Activated T-cell treated with anti-CD3 and anti-CD28 coated beads, Interleukin-2, amount 50 U/mL, for 24 hours (primary cell): ENCODE measurements around the gene STPG2.
"Not testable (repeated sequence)": the region's sequence is repeated elsewhere in the genome, so short reads cannot be mapped to it uniquely, and the experiment has no call there.

Experiments
- DNase-seq: peaks from one replicate; pipeline ENCODE4 v3.0.0-alpha.2; 2020
- H3K27ac Mint-ChIP-seq: 2 replicates; pipeline ENCODE4 v1.8.0; 2020; ENCODE audit warnings: mild to moderate bottlenecking, mixed read lengths
- H3K27me3 Mint-ChIP-seq: 2 replicates; pipeline ENCODE4 v1.8.0; 2020; ENCODE audit warnings: mixed read lengths
- H3K36me3 Mint-ChIP-seq: 2 replicates; pipeline ENCODE4 v1.8.0; 2020; ENCODE audit warnings: low read depth, mixed read lengths
- H3K4me1 Mint-ChIP-seq: 2 replicates; pipeline ENCODE4 v1.8.0; 2020; ENCODE audit warnings: low read depth, mixed read lengths
- H3K4me3 Mint-ChIP-seq: 2 replicates; pipeline ENCODE4 v1.8.0; 2020; ENCODE audit warnings: mild to moderate bottlenecking, moderate library complexity, mixed read lengths
- H3K9me3 Mint-ChIP-seq: 2 replicates; pipeline ENCODE4 v1.8.0; 2020; ENCODE audit warnings: mixed read lengths

The STPG2 gene

DNA sequence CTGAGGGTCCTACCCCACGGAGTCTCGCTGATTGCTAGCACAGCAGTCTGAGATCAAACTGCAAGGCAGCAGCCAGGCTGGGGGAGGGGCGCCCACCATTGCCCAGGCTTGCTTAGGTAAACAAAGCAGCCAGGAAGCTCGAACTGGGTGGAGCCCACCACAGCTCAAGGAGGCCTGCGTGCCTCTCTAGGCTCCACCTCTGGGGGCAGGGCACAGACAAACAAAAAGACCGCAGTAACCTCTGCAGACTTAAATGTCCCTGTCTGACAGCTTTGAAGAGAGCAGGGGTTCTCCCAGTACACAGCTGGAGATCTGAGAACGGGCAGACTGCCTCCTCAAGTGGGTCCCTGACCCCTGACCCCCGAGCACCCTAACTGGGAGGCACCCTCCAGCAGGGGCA, 509.4 kb downstream of the STPG2 start:
- H3K9me3 Mint-ChIP-seq, H3K27me3 Mint-ChIP-seq, DNase-seq, H3K27ac Mint-ChIP-seq, H3K4me1 Mint-ChIP-seq, H3K4me3 Mint-ChIP-seq, H3K36me3 Mint-ChIP-seq: not testable (repeated sequence)

DNA sequence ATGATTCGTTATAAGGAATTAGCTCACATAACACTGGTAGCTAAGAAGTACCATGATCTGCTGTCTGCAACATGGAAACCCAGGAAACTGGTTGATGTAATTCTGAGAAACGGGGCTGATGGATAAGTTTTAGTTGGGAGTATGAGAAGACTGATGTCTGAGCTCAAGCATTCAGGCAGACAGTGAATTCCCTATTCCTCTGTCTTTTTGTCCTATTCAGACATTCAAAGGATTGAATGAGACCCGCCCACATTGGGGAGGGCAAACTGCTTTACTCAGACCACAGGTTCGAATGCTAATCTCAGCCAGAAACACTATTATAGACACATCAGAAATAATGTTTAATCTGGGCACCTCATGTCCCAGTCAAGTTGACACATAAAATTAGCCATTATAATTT, 515.5 kb downstream of the STPG2 start:
- Mint-ChIP-seq H3K36me3 (no peaks in the 10 kb centered on the region), H3K27ac (no peak overlapping the region), H3K4me3 (no peak overlapping the region), H3K27me3 (no peaks in the 10 kb centered on the region), H3K9me3 (peaks cover 8% of the 10 kb centered on the region), H3K4me1 (no peaks in the 10 kb centered on the region)
- DNase-seq, result no peak

DNA sequence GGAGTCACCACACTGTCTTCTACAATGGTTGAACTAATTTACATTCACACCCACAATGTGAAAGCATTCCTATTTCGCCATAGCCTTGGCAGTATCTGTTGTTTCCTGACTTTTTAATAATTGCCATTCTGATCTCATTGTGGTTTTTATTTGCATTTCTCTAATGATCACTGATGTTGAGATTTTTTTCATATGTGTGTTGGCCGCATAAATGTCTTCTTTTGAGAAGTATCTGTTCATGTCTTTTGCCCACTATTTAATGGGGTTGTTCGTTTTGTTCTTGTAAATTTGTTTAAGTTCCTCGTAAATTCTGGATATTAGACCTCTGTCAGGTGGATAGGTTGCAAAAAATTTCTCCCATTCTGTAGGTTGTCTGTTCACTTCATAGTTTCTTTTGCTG, 519.1 kb downstream of the STPG2 start:
- H3K27ac Mint-ChIP-seq, result no peak overlapping the region
- DNase-seq, result no peak
- H3K27me3 Mint-ChIP-seq, result no peaks in the 10 kb centered on the region
- peaks cover 25% of the 10 kb centered on the region for H3K9me3 Mint-ChIP-seq
- no peak overlapping the region for H3K4me3 Mint-ChIP-seq
- no peaks in the 10 kb centered on the region for H3K4me1 Mint-ChIP-seq
- no peaks in the 10 kb centered on the region for H3K36me3 Mint-ChIP-seq

DNA sequence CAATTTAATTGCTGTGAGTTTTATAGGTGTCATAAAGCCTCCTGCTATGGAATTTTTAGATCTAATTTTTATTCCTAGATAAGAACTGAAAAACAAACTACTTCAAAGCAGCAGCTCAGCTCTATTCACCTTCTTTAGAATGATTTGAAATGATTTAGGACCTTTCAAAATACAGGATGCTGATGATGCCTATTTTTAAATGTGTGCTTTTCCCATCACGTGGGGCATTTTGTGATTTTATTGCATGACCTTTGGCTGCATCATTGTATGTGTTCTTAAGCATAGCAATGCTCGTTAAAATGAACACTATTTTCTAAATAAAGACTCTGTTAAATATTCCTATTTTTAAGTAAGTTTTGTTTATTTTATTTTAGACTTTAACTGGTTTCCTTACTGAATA, 537.3 kb downstream of the STPG2 start:
- no peak for DNase-seq
- Mint-ChIP-seq H3K36me3 (no peaks in the 10 kb centered on the region), H3K4me3 (no peak overlapping the region), H3K9me3 (peaks cover 4% of the 10 kb centered on the region), H3K27me3 (no peaks in the 10 kb centered on the region), H3K4me1 (no peaks in the 10 kb centered on the region), H3K27ac (no peak overlapping the region)

DNA sequence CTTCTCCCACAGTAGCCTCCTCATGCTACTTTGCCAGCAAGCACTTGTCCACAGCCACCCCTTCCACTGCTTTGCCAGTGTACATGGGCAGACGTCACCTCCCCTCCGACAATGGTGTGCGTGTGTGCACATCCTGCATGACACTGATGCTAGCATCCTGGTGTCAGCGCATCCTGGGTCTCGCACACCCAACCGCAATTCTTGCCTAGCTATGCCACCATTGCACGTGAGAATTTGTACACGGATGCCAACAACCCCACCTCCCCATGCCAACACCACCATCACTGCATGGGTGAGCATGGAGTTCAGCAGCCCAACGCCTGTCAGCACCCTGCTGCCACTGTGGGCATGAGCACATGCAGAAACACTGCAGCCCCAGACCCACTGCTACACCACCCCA, 550.0 kb downstream of the STPG2 start:
- DNase-seq, result no peak
- H3K27ac Mint-ChIP-seq, result no peak overlapping the region
- H3K36me3 Mint-ChIP-seq, result no peaks in the 10 kb centered on the region
- no peaks in the 10 kb centered on the region for H3K27me3 Mint-ChIP-seq
- no peak overlapping the region for H3K4me3 Mint-ChIP-seq
- H3K9me3 Mint-ChIP-seq, result peaks cover 30% of the 10 kb centered on the region
- H3K4me1 Mint-ChIP-seq, result no peaks in the 10 kb centered on the region

DNA sequence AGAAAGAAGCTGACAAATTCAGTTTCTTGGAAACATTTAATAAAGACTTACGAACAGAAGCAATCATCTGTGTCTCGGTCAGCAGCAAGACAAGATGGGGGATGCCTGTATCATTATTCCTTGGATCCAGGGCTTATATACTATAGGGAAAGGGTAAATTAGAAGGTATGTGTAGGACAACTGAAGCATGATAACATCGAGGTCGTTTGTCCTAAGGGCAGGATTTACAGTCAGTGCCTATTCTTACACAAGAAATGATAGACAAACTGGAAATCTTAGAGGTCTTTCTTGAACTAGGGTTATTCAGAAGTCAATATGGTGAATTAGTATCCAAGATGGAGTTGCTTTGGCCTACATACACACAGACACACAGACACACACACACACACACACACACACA, 553.0 kb downstream of the STPG2 start:
- peaks cover 19% of the 10 kb centered on the region for H3K9me3 Mint-ChIP-seq
- H3K27me3 Mint-ChIP-seq, result no peaks in the 10 kb centered on the region
- no peak overlapping the region for H3K4me3 Mint-ChIP-seq
- H3K36me3 Mint-ChIP-seq, result no peaks in the 10 kb centered on the region
- no peak for DNase-seq
- H3K4me1 Mint-ChIP-seq, result no peaks in the 10 kb centered on the region
- H3K27ac Mint-ChIP-seq, result no peak overlapping the region

DNA sequence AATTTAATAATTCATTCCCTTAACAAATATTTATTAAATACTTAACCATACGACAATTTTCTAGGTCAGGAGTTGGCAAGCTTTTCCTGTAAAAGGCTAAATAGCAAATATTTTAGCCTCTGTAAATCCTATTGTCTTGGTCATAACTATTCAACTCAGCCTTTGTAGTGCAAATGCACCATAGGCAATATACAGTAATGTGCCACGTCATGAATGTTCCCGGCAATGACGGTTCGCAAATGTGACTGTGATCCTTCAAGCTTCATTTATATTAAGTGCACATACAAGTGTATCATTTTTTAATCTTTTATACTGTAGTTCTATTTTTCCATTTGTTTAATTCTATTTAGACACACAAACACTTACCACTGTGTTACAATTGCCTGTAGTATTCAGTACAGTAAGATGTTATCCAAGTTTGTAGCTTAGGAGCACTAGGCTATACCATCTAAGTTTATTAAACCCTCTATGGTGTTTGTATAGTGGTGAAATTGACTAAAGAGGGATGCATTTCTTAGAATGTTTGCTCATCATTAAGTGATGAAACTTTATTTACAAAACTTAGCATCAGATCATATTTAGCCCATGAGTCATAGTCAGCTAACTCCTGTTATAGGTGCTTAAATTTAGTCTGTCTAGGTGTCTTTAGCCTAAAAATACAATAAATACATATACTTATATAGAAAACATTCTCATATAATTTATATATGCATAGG, 553.6 kb downstream of the STPG2 start:
- H3K4me3 Mint-ChIP-seq, result no peak overlapping the region
- H3K4me1 Mint-ChIP-seq, result no peaks in the 10 kb centered on the region
- no peak for DNase-seq
- no peaks in the 10 kb centered on the region for H3K36me3 Mint-ChIP-seq
- H3K27me3 Mint-ChIP-seq, result no peaks in the 10 kb centered on the region
- H3K27ac Mint-ChIP-seq, result no peak overlapping the region
- peaks cover 18% of the 10 kb centered on the region for H3K9me3 Mint-ChIP-seq

DNA sequence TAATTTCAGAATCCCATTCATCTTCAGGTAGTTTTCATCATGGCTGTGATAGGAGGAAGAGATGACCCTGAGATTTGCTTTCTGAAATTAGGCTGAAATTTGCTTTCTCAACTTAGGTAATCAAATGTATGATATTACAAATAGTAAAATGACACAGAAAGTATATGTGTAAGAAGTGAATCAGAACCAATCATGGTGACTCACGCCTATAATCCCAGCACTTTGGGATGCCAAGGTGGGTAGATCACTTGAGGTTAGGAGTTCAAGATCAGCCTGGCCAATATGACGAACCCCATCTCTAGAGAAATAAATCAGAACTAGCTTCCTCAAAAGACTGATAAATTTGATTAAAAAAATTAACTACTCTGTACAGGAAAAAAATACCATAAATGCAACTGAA, 555.4 kb downstream of the STPG2 start:
- Mint-ChIP-seq H3K27me3 (no peaks in the 10 kb centered on the region), H3K27ac (no peak overlapping the region), H3K36me3 (no peaks in the 10 kb centered on the region), H3K4me1 (no peaks in the 10 kb centered on the region), H3K4me3 (no peak overlapping the region), H3K9me3 (peaks cover 7% of the 10 kb centered on the region)
- DNase-seq, result no peak

DNA sequence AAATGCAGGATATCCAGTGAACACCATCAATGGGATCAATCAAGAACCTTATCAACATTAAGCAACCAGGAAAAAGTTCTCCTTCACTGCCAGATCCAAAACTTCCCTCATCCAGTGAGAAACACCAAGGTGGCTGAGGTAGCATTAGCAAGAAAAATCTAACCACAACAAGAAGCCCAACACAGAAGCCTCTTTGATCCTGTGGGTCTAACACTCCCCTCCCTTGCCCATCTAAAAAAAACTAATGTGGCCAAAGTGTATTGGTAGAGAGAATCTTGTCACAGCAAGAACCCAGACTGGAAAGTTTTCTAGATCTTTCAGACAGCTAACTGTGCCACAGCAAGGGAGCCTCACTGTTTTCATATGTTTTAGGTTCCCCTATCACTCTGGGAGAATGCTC, 558.0 kb downstream of the STPG2 start:
- Mint-ChIP-seq H3K36me3 (no peaks in the 10 kb centered on the region), H3K27me3 (no peaks in the 10 kb centered on the region), H3K27ac (no peak overlapping the region), H3K4me1 (no peaks in the 10 kb centered on the region), H3K4me3 (no peak overlapping the region), H3K9me3 (peaks cover 2% of the 10 kb centered on the region)
- DNase-seq, result no peak

DNA sequence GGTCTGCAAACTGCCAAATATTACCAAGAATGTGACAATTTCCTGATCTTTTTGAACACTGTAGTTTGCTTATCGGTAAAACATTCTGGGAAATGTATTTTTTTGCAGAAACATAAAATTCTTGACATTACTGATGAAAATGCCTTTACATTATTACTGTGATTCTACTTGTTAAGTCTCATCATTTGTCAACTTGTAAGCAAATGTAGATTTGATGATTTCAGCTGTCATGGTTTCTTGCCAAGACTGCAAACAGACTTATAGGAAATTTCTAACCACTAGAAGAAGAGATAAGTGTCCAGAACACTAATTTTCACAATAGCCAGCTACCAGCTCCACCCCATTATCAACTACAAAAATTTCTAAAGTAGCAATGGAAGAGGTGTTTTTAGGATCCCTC, 560.4 kb downstream of the STPG2 start:
- H3K36me3 Mint-ChIP-seq, result no peaks in the 10 kb centered on the region
- peaks cover 2% of the 10 kb centered on the region for H3K9me3 Mint-ChIP-seq
- H3K4me3 Mint-ChIP-seq, result no peak overlapping the region
- no peaks in the 10 kb centered on the region for H3K4me1 Mint-ChIP-seq
- no peak for DNase-seq
- H3K27me3 Mint-ChIP-seq, result no peaks in the 10 kb centered on the region
- no peak overlapping the region for H3K27ac Mint-ChIP-seq

DNA sequence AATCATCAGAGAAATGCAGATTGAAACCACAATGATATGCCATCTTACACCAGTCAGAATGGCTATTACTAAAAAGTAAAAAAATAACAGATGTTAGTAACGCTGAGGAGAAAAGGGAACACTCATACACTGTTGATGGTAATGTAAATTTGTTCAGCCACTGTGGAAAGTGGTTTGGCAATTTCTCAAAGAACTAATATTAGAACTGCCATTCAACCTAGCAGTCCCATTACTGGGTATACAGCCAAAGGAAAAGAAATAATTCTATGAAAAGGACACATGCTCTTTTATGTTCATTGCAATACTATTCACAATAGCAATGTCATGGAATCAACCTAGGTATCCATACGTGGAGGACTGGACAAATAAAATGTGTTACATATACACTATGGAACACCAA, 566.3 kb downstream of the STPG2 start:
- no peak for DNase-seq
- Mint-ChIP-seq H3K9me3 (peaks cover 12% of the 10 kb centered on the region), H3K4me3 (no peak overlapping the region), H3K36me3 (no peaks in the 10 kb centered on the region), H3K27me3 (no peaks in the 10 kb centered on the region), H3K27ac (no peak overlapping the region), H3K4me1 (no peaks in the 10 kb centered on the region)

DNA sequence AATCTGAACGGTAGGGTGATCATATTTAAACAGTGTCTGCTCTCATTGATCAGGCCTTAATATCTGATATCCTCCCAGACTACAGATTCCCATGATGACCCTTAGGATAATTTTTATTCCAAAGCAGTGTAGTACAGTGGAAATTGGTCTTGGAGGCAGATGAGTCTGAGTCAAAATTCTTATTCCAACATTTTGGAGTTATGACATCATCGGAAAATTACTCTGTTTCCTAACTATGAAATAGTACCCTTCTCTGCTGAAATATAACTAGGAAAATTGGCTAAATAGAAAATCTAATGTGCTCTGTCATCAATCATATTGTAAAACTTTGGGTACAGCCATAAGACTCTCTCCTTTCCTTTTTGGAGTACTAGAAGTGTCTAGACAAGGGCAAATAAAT, 583.3 kb downstream of the STPG2 start:
- Mint-ChIP-seq H3K4me1 (no peaks in the 10 kb centered on the region), H3K27me3 (no peaks in the 10 kb centered on the region), H3K4me3 (no peak overlapping the region), H3K36me3 (no peaks in the 10 kb centered on the region), H3K27ac (no peak overlapping the region), H3K9me3 (peaks cover 18% of the 10 kb centered on the region)
- DNase-seq, result no peak

DNA sequence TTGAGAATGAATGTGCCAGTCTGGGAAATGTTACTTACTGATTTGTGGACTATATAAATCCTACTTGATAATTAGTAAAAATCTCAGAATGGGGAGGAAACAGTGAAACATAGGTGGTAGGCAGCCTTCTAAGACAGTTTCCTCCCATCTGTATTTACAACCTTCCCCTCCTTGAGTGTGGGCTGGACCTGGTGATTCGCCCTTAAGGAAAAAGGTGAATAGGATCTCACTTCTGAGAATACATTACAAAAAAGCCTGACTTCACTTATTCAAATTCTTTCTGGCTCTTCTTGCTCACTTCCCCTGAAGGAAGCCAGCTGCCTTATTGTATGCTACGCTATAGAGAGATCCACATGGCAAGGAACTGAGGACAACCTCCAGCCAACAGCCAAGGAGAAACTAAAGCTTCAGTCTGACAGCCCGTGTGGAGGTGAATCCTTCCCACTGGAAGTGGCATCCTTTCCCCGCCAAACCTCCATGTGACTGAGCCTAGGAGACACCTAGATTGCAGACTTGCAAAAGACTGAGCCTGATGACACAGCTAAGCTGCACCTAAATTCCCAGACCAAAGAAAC, 585.0 kb downstream of the STPG2 start:
- Mint-ChIP-seq H3K9me3 (peaks cover 14% of the 10 kb centered on the region), H3K4me1 (no peaks in the 10 kb centered on the region), H3K36me3 (no peaks in the 10 kb centered on the region), H3K27ac (no peak overlapping the region), H3K4me3 (no peak overlapping the region), H3K27me3 (no peaks in the 10 kb centered on the region)
- DNase-seq, result no peak

DNA sequence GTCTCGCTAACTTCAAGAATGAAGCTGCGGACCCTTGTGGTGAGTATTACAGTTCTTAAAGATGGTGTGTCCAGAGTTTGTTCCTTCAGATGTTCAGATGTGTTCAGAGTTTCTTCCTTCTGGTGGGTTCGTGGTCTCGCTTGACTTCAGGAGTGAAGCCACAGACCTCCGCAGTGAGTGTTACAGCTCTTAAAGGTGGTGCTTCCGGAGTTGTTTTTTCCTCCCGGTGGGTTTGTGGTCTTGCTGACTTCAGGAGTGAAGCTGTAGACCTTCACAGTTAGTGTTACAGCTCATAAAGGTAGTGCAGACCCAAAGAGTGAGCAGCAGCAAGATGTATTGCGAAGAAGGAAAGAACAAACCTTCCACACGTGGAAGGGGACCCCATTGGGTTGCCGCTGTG, 592.6 kb downstream of the STPG2 start:
- H3K4me3 Mint-ChIP-seq, H3K27ac Mint-ChIP-seq, H3K36me3 Mint-ChIP-seq, H3K27me3 Mint-ChIP-seq, H3K4me1 Mint-ChIP-seq, H3K9me3 Mint-ChIP-seq, DNase-seq: not testable (repeated sequence)

DNA sequence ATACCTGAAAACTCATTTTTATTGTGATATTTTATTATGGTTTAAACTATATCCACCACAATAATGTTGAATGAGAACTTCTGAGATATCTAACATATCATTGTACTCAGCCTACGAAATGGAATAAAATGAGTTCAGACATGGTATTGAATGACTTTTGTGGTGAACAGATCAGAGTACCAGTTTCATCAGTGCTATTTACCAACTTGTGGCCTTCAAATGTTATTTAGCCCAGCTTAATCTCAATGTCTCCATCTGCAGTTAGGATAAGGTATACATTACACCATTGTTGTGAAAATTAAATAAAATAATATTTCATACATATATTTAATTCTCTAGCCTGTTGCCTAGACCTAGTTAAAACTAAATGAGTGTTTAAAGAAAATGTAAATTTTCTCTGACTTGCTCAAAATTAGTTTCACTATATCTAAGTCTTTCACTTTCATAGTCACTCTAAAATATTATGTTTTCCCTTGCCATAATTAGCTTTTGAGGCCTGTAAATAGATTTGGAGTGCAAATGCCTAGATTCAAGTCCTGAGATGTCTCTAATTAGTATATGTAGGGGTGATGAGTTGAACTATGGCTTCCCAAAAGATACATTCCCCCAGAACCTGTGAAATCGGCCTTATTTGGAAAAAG, 594.2 kb downstream of the STPG2 start:
- Mint-ChIP-seq H3K4me1 (no peaks in the 10 kb centered on the region), H3K9me3 (peaks cover 5% of the 10 kb centered on the region), H3K36me3 (no peaks in the 10 kb centered on the region), H3K27ac (no peak overlapping the region), H3K4me3 (no peak overlapping the region), H3K27me3 (no peaks in the 10 kb centered on the region)
- no peak for DNase-seq
